Tibial artery (tissue), 4 donors: ENCODE results near the gene MAP3K20.
"Not testable (repeated sequence)": the region's sequence is repeated elsewhere in the genome, so short reads cannot be mapped to it uniquely, and the experiment has no call there.

Experiments
- DNase-seq, 2 donors: peaks; one replicate each; pipeline ENCODE4 v3.0.0-alpha.2; 2019
- H3K27ac ChIP-seq, 2 donors: fragments of 200-600 bp; sonication (generic) in 1 of 2; 1 replicate in 1 of 2; 2 replicates in 1 of 2; pipeline ENCODE4 v1.5.1; 2018 to 2019; ENCODE audit warnings: mild to moderate bottlenecking in 1 of 2
- H3K27me3 ChIP-seq, 2 donors: fragments of 200-600 bp; sonication (generic) in 1 of 2; one replicate each; pipeline versions ENCODE4 v1.5.1 to v1.6.0; 2016 to 2019
- H3K36me3 ChIP-seq, 3 donors: fragments of 200-600 bp; sonication (generic) in 2 of 3; one replicate each; pipeline ENCODE4 v1.5.1; 2016 to 2019; ENCODE audit warnings: mild to moderate bottlenecking in 2 of 3
- H3K4me1 ChIP-seq, 4 donors: fragments of 200-600 bp; sonication (generic) in 2 of 4; 1 replicate in 3 of 4; 2 replicates in 1 of 4; pipeline ENCODE4 v1.5.1; 2016 to 2019
- H3K4me3 ChIP-seq, 2 donors: fragments of 200-600 bp; sonication (generic) in 1 of 2; 1 replicate in 1 of 2; 2 replicates in 1 of 2; pipeline ENCODE4 v1.5.1; 2018 to 2019; ENCODE audit warnings: mild to moderate bottlenecking in 2 of 2
- H3K9me3 ChIP-seq, 3 donors: fragments of 200-600 bp; sonication (generic) in 1 of 3; one replicate each; pipeline ENCODE4 v1.5.1; 2016 to 2019
- intact Hi-C: fragments of 100-400 bp; cut with DNase I; formaldehyde crosslinking; loops from one replicate; pipeline ENCODE4 v1.15.0; 2023; ENCODE audit warnings: low total_unique reads
- TF ChIP-seq, protein P1 (sequence below), 2 experiments: fragments of 200-600 bp in 1 of 2; fragments of 450-650 bp in 1 of 2; IDR thresholded peaks; one replicate each; pipeline ENCODE4 v1.5.1; 2017 to 2019; ENCODE audit warnings: antibody characterized with exemption in 2 of 2, mild to moderate bottlenecking in 1 of 2, moderate library complexity in 1 of 2

MAP3K20 gene

DNA sequence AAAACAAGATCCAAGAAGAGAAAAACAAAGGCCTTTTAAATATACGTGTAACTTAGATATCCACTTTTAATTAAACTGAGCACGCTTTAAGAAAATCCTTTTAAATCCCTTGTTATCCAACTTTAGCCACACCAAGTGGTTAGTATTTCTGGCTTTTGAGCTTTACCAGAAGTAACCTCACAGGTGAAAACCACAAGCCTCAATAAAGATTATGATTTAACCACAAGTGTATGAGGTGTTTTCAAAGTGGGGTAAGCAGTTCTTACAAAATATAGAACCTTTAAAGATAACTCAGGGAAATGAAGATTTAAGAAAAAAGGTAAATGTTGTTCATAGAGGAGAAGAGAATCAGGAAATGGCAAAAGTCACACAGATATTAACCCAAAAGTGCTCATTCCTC lies 220.6 kb downstream of the MAP3K20 start:
- no peak overlapping the region for H3K4me3 ChIP-seq
- H3K27ac ChIP-seq: no peak overlapping the region
- intact Hi-C loops: no loop called here
- H3K4me1 ChIP-seq: no peaks in the 10 kb centered on the region
- H3K27me3 ChIP-seq: no peaks in the 10 kb centered on the region
- H3K36me3 ChIP-seq: no peaks in the 10 kb centered on the region
- TF ChIP-seq, protein P1, sequence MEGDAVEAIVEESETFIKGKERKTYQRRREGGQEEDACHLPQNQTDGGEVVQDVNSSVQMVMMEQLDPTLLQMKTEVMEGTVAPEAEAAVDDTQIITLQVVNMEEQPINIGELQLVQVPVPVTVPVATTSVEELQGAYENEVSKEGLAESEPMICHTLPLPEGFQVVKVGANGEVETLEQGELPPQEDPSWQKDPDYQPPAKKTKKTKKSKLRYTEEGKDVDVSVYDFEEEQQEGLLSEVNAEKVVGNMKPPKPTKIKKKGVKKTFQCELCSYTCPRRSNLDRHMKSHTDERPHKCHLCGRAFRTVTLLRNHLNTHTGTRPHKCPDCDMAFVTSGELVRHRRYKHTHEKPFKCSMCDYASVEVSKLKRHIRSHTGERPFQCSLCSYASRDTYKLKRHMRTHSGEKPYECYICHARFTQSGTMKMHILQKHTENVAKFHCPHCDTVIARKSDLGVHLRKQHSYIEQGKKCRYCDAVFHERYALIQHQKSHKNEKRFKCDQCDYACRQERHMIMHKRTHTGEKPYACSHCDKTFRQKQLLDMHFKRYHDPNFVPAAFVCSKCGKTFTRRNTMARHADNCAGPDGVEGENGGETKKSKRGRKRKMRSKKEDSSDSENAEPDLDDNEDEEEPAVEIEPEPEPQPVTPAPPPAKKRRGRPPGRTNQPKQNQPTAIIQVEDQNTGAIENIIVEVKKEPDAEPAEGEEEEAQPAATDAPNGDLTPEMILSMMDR (IDR thresholded peaks at IDR 0.05): no peak
- no peak for DNase-seq
- peaks cover 0 to 31% (median 24%) of the 10 kb centered on the region in 3 donors for H3K9me3 ChIP-seq

DNA sequence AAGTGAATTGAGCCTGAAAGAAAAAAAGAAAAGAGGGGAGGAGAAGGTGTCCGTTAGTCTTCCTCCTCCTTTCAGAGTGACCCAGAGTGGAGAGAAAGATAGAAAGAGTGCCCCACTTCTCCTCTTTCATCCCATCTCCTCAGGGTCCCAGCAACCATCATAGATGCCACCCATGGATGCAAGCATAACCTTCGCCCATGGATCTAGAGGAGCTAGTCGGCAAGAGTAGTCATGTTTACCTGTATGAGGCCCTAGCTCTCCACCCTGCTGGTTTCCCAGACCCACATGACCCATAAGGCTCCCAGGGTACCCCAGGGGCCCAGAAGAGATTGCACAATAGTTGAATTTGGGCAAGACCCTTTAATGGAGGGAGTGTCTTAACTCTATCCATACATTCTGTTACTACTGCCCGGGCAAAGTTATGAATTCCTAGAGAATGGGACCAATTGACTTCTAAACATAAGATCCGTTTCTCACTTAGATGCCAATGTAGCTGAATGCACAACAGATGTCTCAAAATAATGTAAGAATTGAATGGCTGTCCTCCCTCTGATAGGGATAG lies 223.0 kb downstream of the MAP3K20 start:
- Histone ChIP-seq H3K27me3 (no peaks in the 10 kb centered on the region), H3K9me3 (peaks cover 0 to 31% (median 24%) of the 10 kb centered on the region in 3 donors), H3K36me3 (no peaks in the 10 kb centered on the region), H3K4me1 (no peaks in the 10 kb centered on the region), H3K4me3 (no peak overlapping the region), H3K27ac (no peak overlapping the region)
- intact Hi-C loops: no loop called here
- DNase-seq: no peak
- TF ChIP-seq, protein P1 (IDR thresholded peaks at IDR 0.05): no peak

DNA sequence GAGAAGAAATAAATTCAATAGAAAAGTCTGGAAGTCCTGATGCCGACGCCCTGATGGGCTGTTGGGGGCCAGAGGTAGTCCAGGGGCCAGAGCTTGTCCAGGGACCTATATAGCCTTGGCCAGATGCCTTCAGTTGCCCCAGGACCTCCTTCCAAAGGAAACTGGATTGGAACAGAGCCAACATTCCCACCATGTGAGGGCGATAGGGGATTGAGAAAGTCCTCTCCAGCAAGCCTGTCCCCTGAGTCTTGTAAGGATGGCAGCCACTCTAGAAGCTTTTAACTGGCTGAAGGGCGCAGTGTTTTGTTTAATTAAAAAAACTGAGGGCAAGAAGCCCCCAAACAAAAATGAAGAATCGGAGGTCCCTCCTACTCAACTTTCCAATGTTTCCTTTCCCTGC lies 224.1 kb downstream of the MAP3K20 start:
- Histone ChIP-seq H3K36me3 (no peaks in the 10 kb centered on the region), H3K27ac (no peak overlapping the region), H3K27me3 (no peaks in the 10 kb centered on the region), H3K4me1 (no peaks in the 10 kb centered on the region), H3K9me3 (peaks cover 0 to 31% (median 24%) of the 10 kb centered on the region in 3 donors), H3K4me3 (no peak overlapping the region)
- DNase-seq: no peak
- intact Hi-C loops: no loop called here
- TF ChIP-seq, protein P1 (IDR thresholded peaks at IDR 0.05): no peak

DNA sequence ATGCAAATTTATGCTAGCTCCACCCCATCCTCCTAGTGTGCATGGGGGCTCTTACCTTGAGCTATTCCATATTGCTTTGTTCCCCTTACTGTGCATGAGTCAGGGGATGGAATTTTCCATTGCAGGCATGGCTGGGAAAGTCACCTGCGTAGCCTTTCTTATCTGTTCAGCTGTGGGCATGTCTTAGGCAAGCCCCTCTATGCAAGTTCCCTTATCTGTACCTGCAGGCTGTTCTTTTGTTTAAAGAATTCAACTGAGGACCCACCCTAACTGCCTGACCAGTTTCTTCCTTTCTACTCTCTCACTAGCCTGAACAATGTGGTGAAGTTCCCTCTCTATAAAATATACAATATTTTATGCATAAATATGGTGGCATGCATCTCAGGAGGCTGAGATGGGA lies 224.8 kb downstream of the MAP3K20 start:
- intact Hi-C loops: no loop called here
- Histone ChIP-seq H3K27me3 (no peaks in the 10 kb centered on the region), H3K9me3 (peaks cover 0 to 31% (median 24%) of the 10 kb centered on the region in 3 donors), H3K4me3 (no peak overlapping the region), H3K36me3 (no peaks in the 10 kb centered on the region), H3K4me1 (no peaks in the 10 kb centered on the region), H3K27ac (no peak overlapping the region)
- TF ChIP-seq, protein P1 (IDR thresholded peaks at IDR 0.05): no peak
- no peak for DNase-seq

DNA sequence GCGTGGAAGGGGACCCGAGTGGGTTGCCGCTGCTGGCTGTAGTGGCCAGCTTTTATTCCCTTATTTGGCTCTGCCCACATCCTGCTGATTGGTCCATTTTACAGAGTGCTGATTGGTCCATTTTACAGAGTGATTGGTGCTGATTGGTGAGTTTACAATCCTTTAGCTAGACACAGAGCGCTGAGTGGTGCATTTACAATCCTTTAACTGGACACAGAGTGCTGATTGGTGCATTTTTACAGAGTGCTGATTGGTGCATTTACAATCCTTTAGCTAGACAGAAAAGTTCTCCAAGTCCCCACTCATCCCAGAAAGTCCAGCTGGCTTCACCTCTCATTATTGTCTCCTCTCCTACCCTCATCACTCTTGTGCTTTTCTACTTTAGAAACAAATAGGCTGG lies 225.9 kb downstream of the MAP3K20 start:
- H3K4me1 ChIP-seq, DNase-seq, H3K27me3 ChIP-seq, H3K36me3 ChIP-seq, intact Hi-C loops, H3K4me3 ChIP-seq, H3K27ac ChIP-seq: not testable (repeated sequence)
- peaks cover 0 to 31% (median 24%) of the 10 kb centered on the region in 3 donors for H3K9me3 ChIP-seq

DNA sequence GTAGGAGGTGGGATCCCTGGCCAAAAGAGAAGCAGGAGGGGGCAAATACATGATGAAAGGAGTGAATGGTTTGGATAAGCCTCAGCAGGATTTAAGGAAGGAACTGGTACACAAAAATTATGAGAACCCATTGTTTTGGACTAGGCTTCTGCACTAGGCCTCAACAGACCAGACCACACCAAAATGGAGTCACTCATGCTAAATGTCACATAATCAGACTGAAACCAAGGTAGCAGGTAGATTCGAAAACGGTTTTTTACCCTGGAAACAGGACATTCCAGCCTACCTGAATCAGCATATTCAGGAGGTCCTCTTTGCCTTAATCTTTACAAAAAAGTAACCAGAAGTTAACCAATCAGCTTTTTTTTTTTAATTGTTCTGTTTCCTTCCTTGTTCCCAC lies 229.7 kb downstream of the MAP3K20 start:
- TF ChIP-seq, protein P1 (IDR thresholded peaks at IDR 0.05): no peak
- intact Hi-C loops: no loop called here
- Histone ChIP-seq H3K36me3 (no peaks in the 10 kb centered on the region), H3K27ac (no peak overlapping the region), H3K4me3 (no peak overlapping the region), H3K9me3 (peaks cover 0 to 1% (median 0%) of the 10 kb centered on the region in 3 donors), H3K27me3 (no peaks in the 10 kb centered on the region), H3K4me1 (no peaks in the 10 kb centered on the region)
- DNase-seq: no peak
